Measurements from ENCODE around the gene FEN1. TPM values are rescaled to one million over a fixed set of nuclear protein-coding genes. Genes with fewer than 3 reads are reported as not detected.

The FEN1 gene
- total and polyA plus RNA-seq, 8 donors = 4.2 to 24.6 (median 10.0) TPM; not detected in 1

GRCh38 chr11:61756147-61756451, 36.6 kb upstream of the FEN1 start:
- H3K27me3 ChIP-seq = peaks cover 0 to 32% (median 0%) of the 10 kb centered on the region in 3 donors
- H3K9me3 ChIP-seq = no peaks in the 10 kb centered on the region
- H3K4me3 ChIP-seq = peak overlapping the region in 2 of 4 donors; percentile 62 to 66
- H3K4me1 ChIP-seq = peaks cover 39 to 64% (median 62%) of the 10 kb centered on the region in 4 donors
- peak overlapping the region; percentile 89 to 93 (median 91) for H3K27ac ChIP-seq
- intact Hi-C loops (cut with DNase I; ENCODE audit: low total_unique reads) = no loop called here
- WGBS, 5 donors = 31 to 51% (median 39%) methylated on average over 2 to 4 of the region's 4 CpGs
- no peak for DNase-seq
- TF ChIP-seq POLR2A (IDR thresholded peaks at IDR 0.05) (no peak), CTCF (IDR thresholded peaks at IDR 0.05) (no peak), EP300 (IDR thresholded peaks at IDR 0.05) (no peak)
- no peaks in the 10 kb centered on the region for H3K36me3 ChIP-seq

- DNase-seq = peak; percentile 88 to 95
- intact Hi-C loops (cut with DNase I; ENCODE audit: low total_unique reads) = no loop called here
- H3K27me3 ChIP-seq = peaks cover 0 to 34% (median 0%) of the 10 kb centered on the region in 3 donors
- 16 to 50% (median 46%) methylated on average over 5 to 9 of the region's 9 CpGs for WGBS, 5 donors
- H3K9me3 ChIP-seq = no peaks in the 10 kb centered on the region
- H3K4me3 ChIP-seq = peak overlapping the region in 2 of 4 donors; percentile 62 to 66
- peak overlapping the region; percentile 89 to 93 (median 91) for H3K27ac ChIP-seq
- no peak for TF ChIP-seq POLR2A (IDR thresholded peaks at IDR 0.05)
- TF ChIP-seq POLR2AphosphoS5 (IDR thresholded peaks at IDR 0.05) = peak in 2 of 3 donors; percentile 54 to 65
- TF ChIP-seq CTCF (IDR thresholded peaks at IDR 0.05) = no peak
- H3K4me1 ChIP-seq = peaks cover 41 to 70% (median 68%) of the 10 kb centered on the region in 4 donors
- H3K36me3 ChIP-seq = no peaks in the 10 kb centered on the region
Observed at GRCh38 chr11:61756452-61757212, 36.1 kb upstream of the FEN1 start.

- peak in 1 of 2 donors; percentile 72 for DNase-seq
- 41 to 61% (median 43%) methylated on average over 13 to 15 of the region's 15 CpGs for WGBS, 5 donors
- Histone ChIP-seq H3K9me3 (no peaks in the 10 kb centered on the region), H3K27me3 (peaks cover 0 to 32% (median 0%) of the 10 kb centered on the region in 3 donors), H3K36me3 (no peaks in the 10 kb centered on the region), H3K4me3 (peak overlapping the region in 2 of 4 donors; percentile 13 to 31), H3K4me1 (peaks cover 38 to 71% (median 67%) of the 10 kb centered on the region in 4 donors), H3K27ac (peak overlapping the region; percentile 89 to 93 (median 91))
- intact Hi-C loops (cut with DNase I; ENCODE audit: low total_unique reads) = no loop called here
- TF ChIP-seq POLR2A (IDR thresholded peaks at IDR 0.05) (no peak), POLR2AphosphoS5 (IDR thresholded peaks at IDR 0.05) (peak in 1 of 3 donors; percentile 21)
Observed at GRCh38 chr11:61757213-61757862, 35.4 kb upstream of the FEN1 start.

GRCh38 chr11:61760946-61761345, 31.8 kb upstream of the FEN1 start:
- Histone ChIP-seq H3K9me3 (no peaks in the 10 kb centered on the region), H3K4me1 (peaks cover 56 to 91% (median 77%) of the 10 kb centered on the region in 4 donors), H3K4me3 (no peak overlapping the region), H3K27ac (peak overlapping the region; percentile 89 to 95 (median 90)), H3K36me3 (peaks cover 0 to 4% (median 0%) of the 10 kb centered on the region in 4 donors), H3K27me3 (peaks cover 0 to 39% (median 0%) of the 10 kb centered on the region in 3 donors)
- TF ChIP-seq EP300 (IDR thresholded peaks at IDR 0.05) (no peak), POLR2A (IDR thresholded peaks at IDR 0.05) (no peak), POLR2AphosphoS5 (IDR thresholded peaks at IDR 0.05) (no peak), CTCF (IDR thresholded peaks at IDR 0.05) (no peak)
- WGBS, 5 donors = 53 to 87% (median 73%) methylated on average over 7 to 13 of the region's 13 CpGs
- intact Hi-C loops (cut with DNase I; ENCODE audit: low total_unique reads) = no loop called here
- DNase-seq = no peak

Data from stomach (tissue), 9 donors.